ENCODE data around the gene TRIP13.

Gene TRIP13

GRCh38 chr5:862367-863243 lies 30.1 kb upstream of the TRIP13 start:
- Mint-ChIP-seq H3K36me3 (peaks cover 6% of the 10 kb centered on the region), H3K27me3 (no peaks in the 10 kb centered on the region), H3K27ac (no peak overlapping the region), H3K4me3 (no peak overlapping the region), H3K9me3 (ENCODE audit: low read depth) (no peaks in the 10 kb centered on the region), H3K4me1 (ENCODE audit: low read depth) (no peaks in the 10 kb centered on the region)

- Mint-ChIP-seq H3K4me3 (no peak overlapping the region), H3K27me3 (no peaks in the 10 kb centered on the region), H3K4me1 (ENCODE audit: low read depth) (no peaks in the 10 kb centered on the region), H3K36me3 (peaks cover 8% of the 10 kb centered on the region), H3K27ac (no peak overlapping the region), H3K9me3 (ENCODE audit: low read depth) (no peaks in the 10 kb centered on the region)
Measured at GRCh38 chr5:863244-863805, 29.4 kb upstream of the TRIP13 start.

- peaks cover 12% of the 10 kb centered on the region for H3K36me3 Mint-ChIP-seq
- H3K4me3 Mint-ChIP-seq: no peak overlapping the region
- H3K27me3 Mint-ChIP-seq: no peaks in the 10 kb centered on the region
- no peaks in the 10 kb centered on the region for H3K4me1 Mint-ChIP-seq (ENCODE audit: low read depth)
- H3K9me3 Mint-ChIP-seq (ENCODE audit: low read depth): no peaks in the 10 kb centered on the region
- H3K27ac Mint-ChIP-seq: no peak overlapping the region
Measured at GRCh38 chr5:864492-865167, 28.1 kb upstream of the TRIP13 start.

GRCh38 chr5:865168-865521 lies 27.5 kb upstream of the TRIP13 start:
- H3K4me3 Mint-ChIP-seq: no peak overlapping the region

GRCh38 chr5:865771-866170 lies 26.9 kb upstream of the TRIP13 start:
- Mint-ChIP-seq H3K27ac (no peak overlapping the region), H3K27me3 (no peaks in the 10 kb centered on the region), H3K4me3 (no peak overlapping the region), H3K36me3 (peaks cover 14% of the 10 kb centered on the region), H3K9me3 (ENCODE audit: low read depth) (no peaks in the 10 kb centered on the region), H3K4me1 (ENCODE audit: low read depth) (no peaks in the 10 kb centered on the region)

More at GRCh38 chr5:865168-865521, 27.5 kb upstream of the TRIP13 start:
- no peak overlapping the region for H3K27ac Mint-ChIP-seq
- H3K27me3 Mint-ChIP-seq: no peaks in the 10 kb centered on the region
- H3K9me3 Mint-ChIP-seq (ENCODE audit: low read depth): no peaks in the 10 kb centered on the region
- no peaks in the 10 kb centered on the region for H3K4me1 Mint-ChIP-seq (ENCODE audit: low read depth)
- peaks cover 14% of the 10 kb centered on the region for H3K36me3 Mint-ChIP-seq

GRCh38 chr5:867300-867870 lies 25.3 kb upstream of the TRIP13 start:
- no peaks in the 10 kb centered on the region for H3K9me3 Mint-ChIP-seq (ENCODE audit: low read depth)

GRCh38 chr5:868428-869135 lies 24.1 kb upstream of the TRIP13 start:
- Mint-ChIP-seq H3K27me3 (no peaks in the 10 kb centered on the region), H3K36me3 (peaks cover 18% of the 10 kb centered on the region), H3K4me1 (ENCODE audit: low read depth) (no peaks in the 10 kb centered on the region), H3K9me3 (ENCODE audit: low read depth) (no peaks in the 10 kb centered on the region), H3K4me3 (no peak overlapping the region), H3K27ac (no peak overlapping the region)

More at GRCh38 chr5:867300-867870, 25.3 kb upstream of the TRIP13 start:
- no peak overlapping the region for H3K27ac Mint-ChIP-seq
- peaks cover 18% of the 10 kb centered on the region for H3K36me3 Mint-ChIP-seq
- no peaks in the 10 kb centered on the region for H3K4me1 Mint-ChIP-seq (ENCODE audit: low read depth)
- H3K27me3 Mint-ChIP-seq: no peaks in the 10 kb centered on the region
- H3K4me3 Mint-ChIP-seq: no peak overlapping the region

- no peak overlapping the region for H3K27ac Mint-ChIP-seq
- H3K4me1 Mint-ChIP-seq (ENCODE audit: low read depth): no peaks in the 10 kb centered on the region
- no peaks in the 10 kb centered on the region for H3K27me3 Mint-ChIP-seq
- H3K4me3 Mint-ChIP-seq: no peak overlapping the region
- H3K36me3 Mint-ChIP-seq: peaks cover 25% of the 10 kb centered on the region
- no peaks in the 10 kb centered on the region for H3K9me3 Mint-ChIP-seq (ENCODE audit: low read depth)
Measured at GRCh38 chr5:870956-871355, 21.7 kb upstream of the TRIP13 start.

GRCh38 chr5:871596-872298 lies 20.9 kb upstream of the TRIP13 start:
- Mint-ChIP-seq H3K36me3 (peaks cover 20% of the 10 kb centered on the region), H3K4me3 (no peak overlapping the region), H3K27me3 (no peaks in the 10 kb centered on the region), H3K27ac (no peak overlapping the region), H3K4me1 (ENCODE audit: low read depth) (no peaks in the 10 kb centered on the region), H3K9me3 (ENCODE audit: low read depth) (no peaks in the 10 kb centered on the region)

- no peak overlapping the region for H3K27ac Mint-ChIP-seq
Measured at GRCh38 chr5:872301-872700, 20.4 kb upstream of the TRIP13 start.

GRCh38 chr5:873328-873727 lies 19.4 kb upstream of the TRIP13 start:
- Mint-ChIP-seq H3K27me3 (no peaks in the 10 kb centered on the region), H3K36me3 (peaks cover 17% of the 10 kb centered on the region), H3K9me3 (ENCODE audit: low read depth) (no peaks in the 10 kb centered on the region), H3K4me1 (ENCODE audit: low read depth) (no peaks in the 10 kb centered on the region), H3K27ac (no peak overlapping the region), H3K4me3 (no peak overlapping the region)

More at GRCh38 chr5:872301-872700, 20.4 kb upstream of the TRIP13 start:
- no peaks in the 10 kb centered on the region for H3K27me3 Mint-ChIP-seq
- H3K4me1 Mint-ChIP-seq (ENCODE audit: low read depth): no peaks in the 10 kb centered on the region
- peaks cover 20% of the 10 kb centered on the region for H3K36me3 Mint-ChIP-seq
- no peaks in the 10 kb centered on the region for H3K9me3 Mint-ChIP-seq (ENCODE audit: low read depth)
- H3K4me3 Mint-ChIP-seq: no peak overlapping the region

- Mint-ChIP-seq H3K27me3 (no peaks in the 10 kb centered on the region), H3K4me1 (ENCODE audit: low read depth) (no peaks in the 10 kb centered on the region)
Measured at GRCh38 chr5:875931-876330, 16.8 kb upstream of the TRIP13 start.

GRCh38 chr5:876398-877365 lies 16.0 kb upstream of the TRIP13 start:
- Mint-ChIP-seq H3K36me3 (peaks cover 7% of the 10 kb centered on the region), H3K27me3 (no peaks in the 10 kb centered on the region), H3K27ac (no peak overlapping the region), H3K4me3 (no peak overlapping the region), H3K9me3 (ENCODE audit: low read depth) (no peaks in the 10 kb centered on the region), H3K4me1 (ENCODE audit: low read depth) (peaks cover 1% of the 10 kb centered on the region)

More at GRCh38 chr5:875931-876330, 16.8 kb upstream of the TRIP13 start:
- Mint-ChIP-seq H3K4me3 (no peak overlapping the region), H3K36me3 (peaks cover 11% of the 10 kb centered on the region), H3K9me3 (ENCODE audit: low read depth) (no peaks in the 10 kb centered on the region), H3K27ac (no peak overlapping the region)
